IMR-90 (cell line): ENCODE data around the gene RPL27A. TPM values are rescaled to one million over a fixed set of nuclear protein-coding genes. Genes with fewer than 3 reads are reported as not detected.

Experiments
- ATAC-seq: fragments of 200-7000 bp; cut with Tn5 transposase; 2 replicates; pipeline ENCODE4 v1.9.1; 2020; ENCODE audit warnings: low read depth, mild to moderate bottlenecking, moderate library complexity
- BruUV-seq: library from RNA; stranded (reverse); fragments of 400-500 nt; replicated peaks from 2 replicates; lab custom pipeline; 2021; lab: Mats Ljungman, UMichigan
- CTCF ChIA-PET: fragments of 300-600 bp; formaldehyde crosslinking; extraction: SDS; loops from one replicate; lab custom pipeline; 2021; ENCODE audit warnings: antibody characterized with exemption; lab: Yijun Ruan, JAX
- POLR2A ChIA-PET: fragments of 300-600 bp; sonication (Branson Sonifier 250); formaldehyde crosslinking; loops from one replicate; lab custom pipeline; 2022; ENCODE audit warnings: antibody characterized with exemption; ENCODE audit not compliant: unreplicated experiment; lab: Charles Lee
- DNase-seq: peaks from one replicate; pipeline ENCODE4 v3.0.0; 2013
- H2AFZ ChIP-seq: replicated peaks from 2 replicates; pipeline ENCODE3; 2013; ENCODE audit warnings: low read length, mild to moderate bottlenecking; ENCODE audit not compliant: poor library complexity
- H2AK5ac ChIP-seq: 2 replicates; pipeline ENCODE4 v1.6.1; 2013; ENCODE audit warnings: low read depth, low read length, inconsistent platforms
- H2AK9ac ChIP-seq: replicated peaks from 2 replicates; pipeline ENCODE3; 2013; ENCODE audit warnings: mild to moderate bottlenecking, low read depth, low read length, moderate library complexity; ENCODE audit not compliant: poor library complexity
- H2BK120ac ChIP-seq: 2 replicates; pipeline ENCODE4 v1.6.1; 2013; ENCODE audit warnings: low read depth, low read length, inconsistent platforms
- H2BK15ac ChIP-seq: 3 replicates; pipeline ENCODE4 v1.6.1; 2013; ENCODE audit warnings: low read depth, low read length, inconsistent platforms
- H2BK20ac ChIP-seq: 2 replicates; pipeline ENCODE4 v1.6.1; 2013; ENCODE audit warnings: low read depth, mild to moderate bottlenecking, inconsistent platforms, low read length, moderate library complexity
- H2BK5ac ChIP-seq: 2 replicates; pipeline ENCODE4 v1.6.1; 2013; ENCODE audit warnings: mild to moderate bottlenecking, low read depth, low read length, inconsistent platforms; ENCODE audit not compliant: poor library complexity, severe bottlenecking
- H3K14ac ChIP-seq: replicated peaks from 2 replicates; pipeline ENCODE4 v1.6.1; 2013; ENCODE audit warnings: low read depth, low read length, inconsistent platforms
- H3K18ac ChIP-seq: 2 replicates; pipeline ENCODE4 v1.6.1; 2013; ENCODE audit warnings: low read depth, low read length, control low read depth
- H3K23ac ChIP-seq: 2 replicates; pipeline ENCODE4 v1.6.1; 2013; ENCODE audit warnings: low read depth, low read length, inconsistent platforms
- H3K27ac ChIP-seq: 2 replicates; pipeline ENCODE4 v1.5.1; 2013; ENCODE audit warnings: mild to moderate bottlenecking, control low read depth, low read length; ENCODE audit not compliant: insufficient read depth
- H3K27me3 ChIP-seq: 2 replicates; pipeline ENCODE4 v1.6.1; 2013; ENCODE audit warnings: low read length; ENCODE audit not compliant: control insufficient read depth, insufficient read depth
- H3K36me3 ChIP-seq: 2 replicates; pipeline ENCODE4 v1.6.1; 2013; ENCODE audit warnings: low read length, mixed read lengths; ENCODE audit not compliant: control insufficient read depth, insufficient read depth
- H3K4ac ChIP-seq: 2 replicates; pipeline ENCODE4 v1.6.1; 2013; ENCODE audit warnings: low read depth, low read length, inconsistent platforms
- H3K4me1 ChIP-seq: 2 replicates; pipeline ENCODE4 v1.6.1; 2013; ENCODE audit warnings: low read length, mixed read lengths; ENCODE audit not compliant: control insufficient read depth, insufficient read depth
- H3K4me2 ChIP-seq: 2 replicates; pipeline ENCODE4 v1.6.1; 2013; ENCODE audit warnings: low read depth, mild to moderate bottlenecking, control low read depth, low read length, moderate library complexity
- H3K4me3 ChIP-seq: 2 replicates; pipeline ENCODE4 v1.5.1; 2013; ENCODE audit warnings: low read depth, mild to moderate bottlenecking, control low read depth, low read length, moderate library complexity; ENCODE audit not compliant: insufficient read depth
- H3K56ac ChIP-seq: 2 replicates; pipeline ENCODE4 v1.6.1; 2013; ENCODE audit warnings: low read length, inconsistent platforms; ENCODE audit not compliant: insufficient read depth; ENCODE audit errors: extremely low read depth
- H3K79me1 ChIP-seq, 2 experiments: 2 replicates each; pipeline ENCODE4 v1.6.1; 2013; ENCODE audit warnings: low read length in 2 of 2, inconsistent platforms in 1 of 2, low read depth in 1 of 2
- H3K9ac ChIP-seq: 2 replicates; pipeline ENCODE4 v1.6.1; 2013; ENCODE audit warnings: low read depth, low read length, control low read depth
- H3K9me1 ChIP-seq: 2 replicates; pipeline ENCODE4 v1.6.1; 2013; ENCODE audit warnings: low read length, inconsistent platforms; ENCODE audit not compliant: insufficient read depth
- H3K9me3 ChIP-seq: 2 replicates; pipeline ENCODE4 v1.6.1; 2013; ENCODE audit warnings: low read length; ENCODE audit not compliant: control insufficient read depth, insufficient read depth
- H4K20me1 ChIP-seq: 2 replicates; pipeline ENCODE4 v1.6.1; 2013; ENCODE audit warnings: low read length, inconsistent platforms; ENCODE audit not compliant: insufficient read depth
- H4K5ac ChIP-seq: 2 replicates; pipeline ENCODE4 v1.6.1; 2013; ENCODE audit warnings: mild to moderate bottlenecking, low read depth, low read length, control low read depth
- H4K8ac ChIP-seq, 2 experiments: 2 replicates each; pipeline ENCODE4 v1.6.1; 2013; ENCODE audit warnings: low read depth in 2 of 2, low read length in 2 of 2, control low read depth in 1 of 2, inconsistent platforms in 1 of 2
- H4K91ac ChIP-seq: 2 replicates; pipeline ENCODE4 v1.6.1; 2013; ENCODE audit warnings: low read depth, low read length, inconsistent platforms; ENCODE audit not compliant: insufficient read depth
- CHD1 ChIP-seq: IDR thresholded peaks from 2 replicates; pipeline ENCODE4 v1.6.1; 2012; ENCODE audit warnings: low read depth, low read length, improper control_type of control experiment
- ELK1 ChIP-seq: fragments of 150-350 bp; IDR thresholded peaks from 2 replicates; pipeline ENCODE4 v1.6.1; 2016; ENCODE audit warnings: low read depth, mild to moderate bottlenecking, low read length, moderate library complexity, borderline replicate concordance
- MAFK ChIP-seq: IDR thresholded peaks from 2 replicates; pipeline ENCODE4 v1.6.1; 2012; ENCODE audit warnings: low read depth, low read length, improper control_type of control experiment
- MAZ ChIP-seq: IDR thresholded peaks from 2 replicates; pipeline ENCODE4 v1.6.1; 2012; ENCODE audit warnings: low read depth, mild to moderate bottlenecking, low read length, improper control_type of control experiment, moderate library complexity, borderline replicate concordance
- MXI1 ChIP-seq: IDR thresholded peaks from 2 replicates; pipeline ENCODE4 v1.6.1; 2012; ENCODE audit warnings: low read depth, mild to moderate bottlenecking, low read length, moderate library complexity, borderline replicate concordance
- NFE2L2 ChIP-seq: fragments of 150-350 bp; IDR thresholded peaks from 2 replicates; pipeline ENCODE4 v1.6.1; 2016; ENCODE audit warnings: low read depth, mild to moderate bottlenecking, low read length
- RAD21 ChIP-seq: IDR thresholded peaks from 2 replicates; pipeline ENCODE4 v1.6.1; 2012; ENCODE audit warnings: low read length, improper control_type of control experiment
- RCOR1 ChIP-seq: IDR thresholded peaks from 2 replicates; pipeline ENCODE4 v1.6.1; 2012; ENCODE audit warnings: mild to moderate bottlenecking, low read length, improper control_type of control experiment; ENCODE audit not compliant: insufficient replicate concordance
- SMC3 ChIP-seq: fragments of 150-350 bp; IDR thresholded peaks from 2 replicates; pipeline ENCODE4 v1.6.1; 2016; ENCODE audit warnings: low read depth, mild to moderate bottlenecking, antibody characterized with exemption, low read length, moderate library complexity
- WGBS, 2 experiments: methylation state at CpG; one replicate each; pipeline versions ENCODE4 v1.1.5 to v1.1.7; 2013; ENCODE audit warnings: missing lambda C conversion rate in 2 of 2; ENCODE audit not compliant: insufficient read length in 1 of 2; ENCODE audit errors: extremely low coverage in 2 of 2; 5-methylcytosine and 5-hydroxymethylcytosine counted together
- dilution Hi-C: fragments of 300-500 bp; cut with HindIII; formaldehyde crosslinking; loops from one replicate; pipeline ENCODE4 v1.14.3; 2018; ENCODE audit warnings: low sequenced_read_pairs; ENCODE audit not compliant: unreplicated experiment
- in situ Hi-C: fragments of 300-500 bp; cut with MboI; formaldehyde crosslinking; loops from 3 replicates; pipeline ENCODE4 v1.14.3; 2019; ENCODE audit warnings: low sequenced_read_pairs, inconsistent platforms, mixed read lengths
- intact Hi-C: fragments of 100-400 bp; cut with micrococcal nuclease; formaldehyde crosslinking; loops from 2 replicates; pipeline ENCODE4 v1.10.0; 2022
- polyA plus RNA-seq, 3 experiments: library from polyadenylated mRNA; depleted of rRNA; stranded (reverse); fragments of >200 nt; gene quantifications; 2 replicates each; pipeline ENCODE4 v1.2.3, GENCODE V29; 2012; ENCODE audit warnings: low replicate concordance in 1 of 3
- total RNA-seq: library from RNA; depleted of rRNA; stranded (reverse); fragments of >200 nt; gene quantifications from 2 replicates; pipeline ENCODE4 v1.2.3, GENCODE V29; 2012
- TF ChIP-seq, protein P1 (sequence below): conservative IDR thresholded peaks from 2 replicates; pipeline ENCODE4 v1.5.1; 2012; ENCODE audit warnings: mild to moderate bottlenecking, low read depth, low read length, improper control_type of control experiment
- TF ChIP-seq, protein P2 (sequence below): fragments of 150-350 bp; IDR thresholded peaks from 2 replicates; pipeline ENCODE4 v1.6.1; 2017; ENCODE audit warnings: mild to moderate bottlenecking, antibody characterized with exemption, low read length, low read depth

Gene RPL27A
- total and polyA plus RNA-seq, 2 of the 4 experiments (the other 2 are of a cell fraction), result 786 to 849 TPM

- H3K4me2 ChIP-seq, result no peak overlapping the region
- no peak overlapping the region for H2BK20ac ChIP-seq
- no peak overlapping the region for H3K9ac ChIP-seq
- H3K4ac ChIP-seq, result no peak overlapping the region
- no CpG with 5 or more reads among the region's 1 CpG for WGBS, 2 experiments
- H3K27ac ChIP-seq, result no peak overlapping the region
- POLR2A ChIA-PET, result no interaction called here
- H4K5ac ChIP-seq, result no peak overlapping the region
- H3K36me3 ChIP-seq, result peaks cover 13% of the 10 kb centered on the region
- H3K79me1 ChIP-seq, result peaks cover 9 to 37% of the 10 kb centered on the region in 2 experiments
- no peak overlapping the region for H3K18ac ChIP-seq
- H2AK9ac ChIP-seq, result no peak overlapping the region
- in situ Hi-C loops (loop anchor here (25.0 kb wide), 1 partner anchor 458 kb away; no protein-coding TSS in a partner anchor), dilution Hi-C loops (no loop called here), intact Hi-C loops (no loop called here)
- no peak overlapping the region for H4K8ac ChIP-seq
- no peak overlapping the region for H3K14ac ChIP-seq
- CTCF ChIA-PET, result interaction anchor here (0.6 kb wide), 1 partner anchor 667 kb away, joined by 4 read pairs; no protein-coding TSS in a partner anchor
- no peaks in the 10 kb centered on the region for H3K9me3 ChIP-seq
- H4K91ac ChIP-seq, result no peak overlapping the region
- H3K4me3 ChIP-seq, result no peak overlapping the region
- ATAC-seq, result no peak
- no peak overlapping the region for H3K23ac ChIP-seq
- H2BK5ac ChIP-seq, result no peak overlapping the region
- H3K9me1 ChIP-seq, result peaks cover 11% of the 10 kb centered on the region
- H4K20me1 ChIP-seq, result peaks cover 8% of the 10 kb centered on the region; the same call in 1 of the 2 replicates
- no TSS peak for BruUV-seq
- no peak overlapping the region for H2BK15ac ChIP-seq
- no peaks in the 10 kb centered on the region for H3K27me3 ChIP-seq
- no peak overlapping the region for H3K56ac ChIP-seq
- H2AFZ ChIP-seq, result no peak overlapping the region
- H2BK120ac ChIP-seq, result no peak overlapping the region; the same call in 1 of the 2 replicates
- no peak overlapping the region; the same call in 1 of the 2 replicates for H2AK5ac ChIP-seq
- TF ChIP-seq RCOR1 (no peak), CHD1 (no peak), ELK1 (no peak), NFE2L2 (no peak), SMC3 (no peak), MAZ (no peak), MAFK (no peak), RAD21 (no peak), MXI1 (no peak)
- TF ChIP-seq, protein P1, sequence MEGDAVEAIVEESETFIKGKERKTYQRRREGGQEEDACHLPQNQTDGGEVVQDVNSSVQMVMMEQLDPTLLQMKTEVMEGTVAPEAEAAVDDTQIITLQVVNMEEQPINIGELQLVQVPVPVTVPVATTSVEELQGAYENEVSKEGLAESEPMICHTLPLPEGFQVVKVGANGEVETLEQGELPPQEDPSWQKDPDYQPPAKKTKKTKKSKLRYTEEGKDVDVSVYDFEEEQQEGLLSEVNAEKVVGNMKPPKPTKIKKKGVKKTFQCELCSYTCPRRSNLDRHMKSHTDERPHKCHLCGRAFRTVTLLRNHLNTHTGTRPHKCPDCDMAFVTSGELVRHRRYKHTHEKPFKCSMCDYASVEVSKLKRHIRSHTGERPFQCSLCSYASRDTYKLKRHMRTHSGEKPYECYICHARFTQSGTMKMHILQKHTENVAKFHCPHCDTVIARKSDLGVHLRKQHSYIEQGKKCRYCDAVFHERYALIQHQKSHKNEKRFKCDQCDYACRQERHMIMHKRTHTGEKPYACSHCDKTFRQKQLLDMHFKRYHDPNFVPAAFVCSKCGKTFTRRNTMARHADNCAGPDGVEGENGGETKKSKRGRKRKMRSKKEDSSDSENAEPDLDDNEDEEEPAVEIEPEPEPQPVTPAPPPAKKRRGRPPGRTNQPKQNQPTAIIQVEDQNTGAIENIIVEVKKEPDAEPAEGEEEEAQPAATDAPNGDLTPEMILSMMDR, result no peak
- TF ChIP-seq, protein P2, sequence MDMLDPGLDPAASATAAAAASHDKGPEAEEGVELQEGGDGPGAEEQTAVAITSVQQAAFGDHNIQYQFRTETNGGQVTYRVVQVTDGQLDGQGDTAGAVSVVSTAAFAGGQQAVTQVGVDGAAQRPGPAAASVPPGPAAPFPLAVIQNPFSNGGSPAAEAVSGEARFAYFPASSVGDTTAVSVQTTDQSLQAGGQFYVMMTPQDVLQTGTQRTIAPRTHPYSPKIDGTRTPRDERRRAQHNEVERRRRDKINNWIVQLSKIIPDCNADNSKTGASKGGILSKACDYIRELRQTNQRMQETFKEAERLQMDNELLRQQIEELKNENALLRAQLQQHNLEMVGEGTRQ, result no peak
- DNase-seq, result no peak
- H3K4me1 ChIP-seq, result peaks cover 2% of the 10 kb centered on the region; the same call in 1 of the 2 replicates
These were observed 3.6 kb upstream of the RPL27A start for GRCh38 chr11:8679006-8679405.
